Measurements from ENCODE around the gene MAPK4. TPM values are rescaled to one million over a fixed set of nuclear protein-coding genes. Genes with fewer than 3 reads are reported as not detected.

Gene MAPK4
- total and polyA plus RNA-seq, 3 donors from 2014 or later, result 9.3 to 18.1 (median 13.3) TPM

GRCh38 chr18:50654211-50654610, 94.3 kb downstream of the MAPK4 start:
- Histone ChIP-seq H3K27me3 (no peaks in the 10 kb centered on the region), H3K27ac (peak overlapping the region; percentile 63 to 84), H3K9me3 (no peaks in the 10 kb centered on the region), H3K4me1 (peaks cover 33% of the 10 kb centered on the region), H3K4me3 (no peak overlapping the region), H3K36me3 (ENCODE audit: low read depth, missing control alignments) (no peaks in the 10 kb centered on the region)
- TF ChIP-seq POLR2A (IDR thresholded peaks at IDR 0.05) (no peak), CTCF (IDR thresholded peaks at IDR 0.05) (no peak)
- intact Hi-C loops (cut with DNase I; ENCODE audit: low total_unique reads), result no loop called here
- no peak for DNase-seq
- WGBS, 2 donors, result 46 to 51% methylated on average over 2 of the region's 2 CpGs

GRCh38 chr18:50654658-50655550, 95.0 kb downstream of the MAPK4 start:
- peaks cover 29% of the 10 kb centered on the region for H3K4me1 ChIP-seq
- H3K9me3 ChIP-seq, result no peaks in the 10 kb centered on the region
- no peak overlapping the region for H3K4me3 ChIP-seq
- peak overlapping the region; percentile 63 to 84 for H3K27ac ChIP-seq
- WGBS, 2 donors, result 50% methylated on average over 15 to 17 of the region's 17 CpGs
- intact Hi-C loops (cut with DNase I; ENCODE audit: low total_unique reads), result no loop called here
- H3K36me3 ChIP-seq (ENCODE audit: low read depth, missing control alignments), result no peaks in the 10 kb centered on the region
- no peaks in the 10 kb centered on the region for H3K27me3 ChIP-seq
- DNase-seq, result peak; percentile 58
- TF ChIP-seq CTCF (IDR thresholded peaks at IDR 0.05), result no peak
- no peak for TF ChIP-seq POLR2A (IDR thresholded peaks at IDR 0.05)

DNA sequence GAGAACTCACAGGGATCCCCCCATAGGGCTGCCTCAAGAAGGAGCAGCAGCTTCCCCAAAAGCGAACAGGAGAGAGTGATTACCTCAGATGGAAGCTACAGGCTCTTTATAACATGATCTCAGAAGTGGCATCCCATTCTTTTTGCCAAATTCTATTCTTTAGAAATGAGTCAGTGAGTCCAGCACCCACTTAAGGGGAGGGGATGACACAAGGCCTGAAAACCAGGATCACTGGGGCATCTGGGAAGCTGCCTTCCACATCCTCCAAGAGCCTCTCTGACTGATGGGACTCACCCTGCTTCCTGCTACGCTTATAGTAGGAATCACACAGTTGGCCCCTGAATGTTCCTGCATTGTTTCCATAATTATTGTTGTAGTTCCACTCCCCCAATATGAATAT, 96.5 kb downstream of the MAPK4 start:
- WGBS, 2 donors, result 95 to 100% methylated on average over 2 of the region's 2 CpGs
- no peak overlapping the region for H3K4me3 ChIP-seq
- no peaks in the 10 kb centered on the region for H3K9me3 ChIP-seq
- H3K4me1 ChIP-seq, result peaks cover 23% of the 10 kb centered on the region
- H3K36me3 ChIP-seq (ENCODE audit: low read depth, missing control alignments), result no peaks in the 10 kb centered on the region
- TF ChIP-seq CTCF (IDR thresholded peaks at IDR 0.05), result no peak
- TF ChIP-seq POLR2A (IDR thresholded peaks at IDR 0.05), result no peak
- intact Hi-C loops (cut with DNase I; ENCODE audit: low total_unique reads), result no loop called here
- no peaks in the 10 kb centered on the region for H3K27me3 ChIP-seq
- no peak for DNase-seq
- H3K27ac ChIP-seq, result no peak overlapping the region

DNA sequence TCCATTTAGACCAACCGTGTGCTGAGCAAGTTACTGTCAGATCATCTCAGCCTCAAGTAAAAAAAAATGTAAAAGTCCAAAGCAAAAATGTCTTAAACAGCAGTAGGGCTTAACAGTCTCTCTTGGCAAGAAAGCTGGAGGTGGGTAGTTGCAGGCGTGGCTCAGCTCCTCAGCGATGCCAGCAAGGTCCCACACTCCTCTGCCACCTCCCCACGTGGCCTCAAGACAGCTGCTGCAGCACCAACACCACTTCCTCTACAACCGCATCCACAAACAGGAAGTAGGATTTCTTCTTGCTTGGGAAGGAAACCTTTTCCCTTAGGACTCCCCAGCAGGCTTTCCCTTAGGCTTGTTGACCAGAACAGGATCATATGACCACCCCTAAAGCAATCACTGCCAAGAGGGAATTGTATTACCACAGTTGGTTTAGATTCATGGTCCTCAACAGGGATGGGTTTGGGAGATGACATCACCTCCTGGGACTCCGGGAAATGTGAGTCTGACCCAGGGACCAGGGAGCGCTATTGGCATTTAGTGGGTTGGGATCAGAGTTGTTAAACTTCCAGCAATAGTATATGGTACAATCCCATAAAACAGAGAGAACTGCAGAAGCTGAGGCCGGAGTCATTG, 97.1 kb downstream of the MAPK4 start:
- TF ChIP-seq CTCF (IDR thresholded peaks at IDR 0.05) (no peak), POLR2A (IDR thresholded peaks at IDR 0.05) (no peak)
- H3K27ac ChIP-seq, result no peak overlapping the region
- peaks cover 23% of the 10 kb centered on the region for H3K4me1 ChIP-seq
- intact Hi-C loops (cut with DNase I; ENCODE audit: low total_unique reads), result no loop called here
- WGBS, 2 donors, result 83 to 90% methylated on average over 8 of the region's 8 CpGs
- H3K27me3 ChIP-seq, result no peaks in the 10 kb centered on the region
- H3K9me3 ChIP-seq, result no peaks in the 10 kb centered on the region
- H3K36me3 ChIP-seq (ENCODE audit: low read depth, missing control alignments), result no peaks in the 10 kb centered on the region
- no peak for DNase-seq
- no peak overlapping the region for H3K4me3 ChIP-seq

All from testis (tissue), 3 donors.